HG03060 (cell line): ENCODE results near the gene RAPGEF5.
A peak's percentile ranks its signal among the peaks of the same experiment; 100 is the strongest.
"Not testable (repeated sequence)": the region's sequence is repeated elsewhere in the genome, so short reads cannot be mapped to it uniquely, and the experiment has no call there.

ENCODE experiments used
- ATAC-seq: cut with Tn5 transposase; IDR thresholded peaks from one replicate; pipeline ENCODE4 v1.9.1; 2021; ENCODE audit warnings: low read depth, moderate number of reproducible peaks; ENCODE audit not compliant: unreplicated experiment

RAPGEF5 gene

GRCh38 chr7:22108151-22108845 lies 248.7 kb downstream of the RAPGEF5 start:
- no peak for ATAC-seq

- ATAC-seq, result no peak
Observed at GRCh38 chr7:22105550-22105949, 251.4 kb downstream of the RAPGEF5 start.

GRCh38 chr7:22094413-22095342 lies 262.3 kb downstream of the RAPGEF5 start:
- ATAC-seq, result no peak

GRCh38 chr7:22093936-22094335 lies 263.0 kb downstream of the RAPGEF5 start:
- no peak for ATAC-seq

GRCh38 chr7:22093001-22093400 lies 264.0 kb downstream of the RAPGEF5 start:
- no peak for ATAC-seq

- not testable (repeated sequence) for ATAC-seq
Observed at GRCh38 chr7:22090958-22091525, 265.9 kb downstream of the RAPGEF5 start.

- ATAC-seq, result no peak
Observed at GRCh38 chr7:22090512-22090911, 266.4 kb downstream of the RAPGEF5 start.

- no peak for ATAC-seq
Observed at GRCh38 chr7:22090107-22090506, 266.8 kb downstream of the RAPGEF5 start.

- no peak for ATAC-seq
Observed at GRCh38 chr7:22088827-22089226, 268.1 kb downstream of the RAPGEF5 start.

- no peak for ATAC-seq
Observed at GRCh38 chr7:22087861-22088260, 269.1 kb downstream of the RAPGEF5 start.

GRCh38 chr7:22083704-22084240 lies 273.2 kb downstream of the RAPGEF5 start:
- no peak for ATAC-seq

GRCh38 chr7:22082886-22083703 lies 273.9 kb downstream of the RAPGEF5 start:
- peak; percentile 79 for ATAC-seq

- ATAC-seq, result no peak
Observed at GRCh38 chr7:22082553-22082885, 274.4 kb downstream of the RAPGEF5 start.

- not testable (repeated sequence) for ATAC-seq
Observed at GRCh38 chr7:22080219-22080618, 276.7 kb downstream of the RAPGEF5 start.

- ATAC-seq, result not testable (repeated sequence)
Observed at GRCh38 chr7:22078872-22079271, 278.1 kb downstream of the RAPGEF5 start.

- no peak for ATAC-seq
Observed at GRCh38 chr7:22075561-22075960, 281.4 kb downstream of the RAPGEF5 start.

GRCh38 chr7:22074897-22075296 lies 282.1 kb downstream of the RAPGEF5 start:
- ATAC-seq, result no peak
